Endothelial cell (in vitro differentiated cells): ENCODE measurements around the gene RNF20. TPM values are rescaled to one million over a fixed set of nuclear protein-coding genes. Genes with fewer than 3 reads are reported as not detected.
"Not testable (repeated sequence)": the region's sequence is repeated elsewhere in the genome, so short reads cannot be mapped to it uniquely, and the experiment has no call there.

ENCODE experiments used
- DNase-seq: peaks from one replicate; pipeline ENCODE4 v3.0.0; 2021; ENCODE audit warnings: low spot score
- H3K27ac Mint-ChIP-seq: one replicate; pipeline ENCODE4 v1.8.0; 2021; ENCODE audit warnings: mixed read lengths, inconsistent platforms; ENCODE audit not compliant: unreplicated experiment
- H3K27me3 Mint-ChIP-seq: one replicate; pipeline ENCODE4 v1.8.0; 2021; ENCODE audit warnings: mild to moderate bottlenecking, moderate library complexity, mixed read lengths, inconsistent platforms; ENCODE audit not compliant: unreplicated experiment
- H3K36me3 Mint-ChIP-seq: one replicate; pipeline ENCODE4 v1.8.0; 2021; ENCODE audit warnings: mild to moderate bottlenecking, low read depth, mixed read lengths, inconsistent platforms; ENCODE audit not compliant: unreplicated experiment
- H3K4me1 Mint-ChIP-seq: one replicate; pipeline ENCODE4 v1.8.0; 2021; ENCODE audit warnings: mild to moderate bottlenecking, mixed read lengths, inconsistent platforms; ENCODE audit not compliant: unreplicated experiment
- H3K4me3 Mint-ChIP-seq: one replicate; pipeline ENCODE4 v1.8.0; 2021; ENCODE audit warnings: mild to moderate bottlenecking, mixed read lengths, inconsistent platforms; ENCODE audit not compliant: unreplicated experiment
- H3K9me3 Mint-ChIP-seq: one replicate; pipeline ENCODE4 v1.8.0; 2021; ENCODE audit warnings: mixed read lengths, inconsistent platforms; ENCODE audit not compliant: unreplicated experiment
- total RNA-seq: library from RNA; stranded (reverse); fragmentation: NEBNext Ultra II Directional; extraction: Animal tissue kit (Norgen Biotek cat#: 25700); gene quantifications from one replicate; pipeline ENCODE4 v1.2.1, GENCODE V29; 2021; ENCODE audit not compliant: unreplicated experiment
- TF ChIP-seq, protein P1 (sequence below): fragments of 200-600 bp; sonication (generic); IDR thresholded peaks from one replicate; pipeline ENCODE4 v1.5.0; 2021; ENCODE audit warnings: antibody characterized with exemption; ENCODE audit not compliant: unreplicated experiment

Gene RNF20
- total RNA-seq, 1 donor from 2014 or later = 46.1 TPM

DNA sequence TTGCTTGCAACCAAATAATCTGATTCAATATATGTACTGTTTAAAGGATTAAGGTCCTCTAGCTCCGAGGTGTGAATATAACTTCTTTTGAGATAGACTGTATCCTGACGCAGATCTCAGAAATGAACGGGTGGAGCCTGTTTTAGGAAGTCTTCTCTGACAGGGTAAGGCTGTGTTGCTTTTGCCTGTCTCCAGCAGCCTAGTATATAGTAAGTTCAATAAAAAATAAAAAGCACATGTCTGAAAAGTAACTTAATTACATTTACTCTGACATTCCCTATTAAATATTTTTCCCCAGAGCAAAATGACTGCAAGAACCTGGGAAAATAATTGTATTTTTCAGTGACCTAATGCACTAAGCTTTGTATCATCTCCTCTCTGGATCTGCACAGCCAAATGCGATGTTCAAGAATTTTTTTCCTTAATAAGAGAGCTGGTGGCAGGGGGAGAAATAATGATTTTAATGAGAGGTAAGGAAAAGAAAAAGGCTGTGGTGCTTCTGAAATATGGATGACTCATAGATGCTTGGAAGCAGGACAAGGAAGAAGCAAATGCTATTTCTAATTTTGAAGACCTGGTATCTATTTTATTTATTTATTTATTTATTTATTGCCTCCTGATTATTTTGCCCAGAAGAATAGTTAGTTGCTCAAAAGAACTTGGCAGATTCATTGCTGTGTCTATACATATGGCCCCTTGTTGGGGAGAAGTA lies 53.8 kb downstream of the RNF20 start:
- TF ChIP-seq, protein P1, sequence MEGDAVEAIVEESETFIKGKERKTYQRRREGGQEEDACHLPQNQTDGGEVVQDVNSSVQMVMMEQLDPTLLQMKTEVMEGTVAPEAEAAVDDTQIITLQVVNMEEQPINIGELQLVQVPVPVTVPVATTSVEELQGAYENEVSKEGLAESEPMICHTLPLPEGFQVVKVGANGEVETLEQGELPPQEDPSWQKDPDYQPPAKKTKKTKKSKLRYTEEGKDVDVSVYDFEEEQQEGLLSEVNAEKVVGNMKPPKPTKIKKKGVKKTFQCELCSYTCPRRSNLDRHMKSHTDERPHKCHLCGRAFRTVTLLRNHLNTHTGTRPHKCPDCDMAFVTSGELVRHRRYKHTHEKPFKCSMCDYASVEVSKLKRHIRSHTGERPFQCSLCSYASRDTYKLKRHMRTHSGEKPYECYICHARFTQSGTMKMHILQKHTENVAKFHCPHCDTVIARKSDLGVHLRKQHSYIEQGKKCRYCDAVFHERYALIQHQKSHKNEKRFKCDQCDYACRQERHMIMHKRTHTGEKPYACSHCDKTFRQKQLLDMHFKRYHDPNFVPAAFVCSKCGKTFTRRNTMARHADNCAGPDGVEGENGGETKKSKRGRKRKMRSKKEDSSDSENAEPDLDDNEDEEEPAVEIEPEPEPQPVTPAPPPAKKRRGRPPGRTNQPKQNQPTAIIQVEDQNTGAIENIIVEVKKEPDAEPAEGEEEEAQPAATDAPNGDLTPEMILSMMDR = no peak
- H3K9me3 Mint-ChIP-seq = no peaks in the 10 kb centered on the region
- H3K4me3 Mint-ChIP-seq = no peak overlapping the region

DNA sequence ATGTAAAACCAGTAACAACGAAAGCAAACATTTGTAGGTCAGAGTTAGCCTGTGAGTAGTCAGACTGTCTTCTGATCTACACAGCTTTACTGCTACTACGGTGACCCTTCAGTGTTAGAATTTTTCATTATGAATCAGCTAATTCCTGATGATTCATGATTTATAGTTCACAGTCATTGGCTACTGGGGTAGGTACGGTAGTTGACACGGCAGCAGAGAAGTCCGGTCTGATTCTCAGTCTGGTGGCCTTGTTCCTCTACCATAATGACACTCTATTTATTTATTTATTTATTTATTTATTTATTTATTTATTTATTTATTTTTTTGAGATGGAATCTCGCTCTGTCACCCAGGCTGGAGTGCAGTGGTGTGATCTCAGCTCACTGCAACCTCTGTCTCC lies 56.4 kb downstream of the RNF20 start:
- not testable (repeated sequence) for H3K36me3 Mint-ChIP-seq, H3K4me1 Mint-ChIP-seq, H3K27ac Mint-ChIP-seq, H3K4me3 Mint-ChIP-seq, DNase-seq, H3K27me3 Mint-ChIP-seq, H3K9me3 Mint-ChIP-seq

More for the DNA sequence above, 53.8 kb downstream of the RNF20 start:
- H3K27ac Mint-ChIP-seq = no peak overlapping the region
- H3K27me3 Mint-ChIP-seq = peaks cover 2% of the 10 kb centered on the region
- H3K36me3 Mint-ChIP-seq = no peaks in the 10 kb centered on the region
- DNase-seq = no peak
- no peaks in the 10 kb centered on the region for H3K4me1 Mint-ChIP-seq

DNA sequence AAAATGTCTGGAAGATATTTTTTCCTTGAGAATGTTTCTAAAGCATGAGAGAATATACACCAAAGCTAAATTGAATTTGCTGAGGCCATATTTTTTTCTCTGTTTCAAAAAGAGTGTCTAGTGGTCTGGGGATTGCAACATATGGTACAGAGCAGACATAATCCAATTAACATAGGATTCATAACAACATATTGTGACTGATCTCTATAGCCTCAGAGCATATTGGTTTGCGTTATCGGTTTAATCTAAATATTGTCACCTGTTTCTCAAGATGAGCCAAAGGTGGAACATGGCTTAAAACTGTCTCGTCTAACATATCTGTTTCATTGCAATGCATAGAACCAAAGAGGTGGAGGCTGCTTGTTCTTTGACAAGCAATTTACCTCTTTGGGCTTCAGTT lies 57.2 kb downstream of the RNF20 start:
- Mint-ChIP-seq H3K4me1 (no peaks in the 10 kb centered on the region), H3K36me3 (no peaks in the 10 kb centered on the region), H3K4me3 (no peak overlapping the region), H3K27me3 (no peaks in the 10 kb centered on the region), H3K9me3 (no peaks in the 10 kb centered on the region), H3K27ac (no peak overlapping the region)
- TF ChIP-seq, protein P1 = no peak
- no peak for DNase-seq

DNA sequence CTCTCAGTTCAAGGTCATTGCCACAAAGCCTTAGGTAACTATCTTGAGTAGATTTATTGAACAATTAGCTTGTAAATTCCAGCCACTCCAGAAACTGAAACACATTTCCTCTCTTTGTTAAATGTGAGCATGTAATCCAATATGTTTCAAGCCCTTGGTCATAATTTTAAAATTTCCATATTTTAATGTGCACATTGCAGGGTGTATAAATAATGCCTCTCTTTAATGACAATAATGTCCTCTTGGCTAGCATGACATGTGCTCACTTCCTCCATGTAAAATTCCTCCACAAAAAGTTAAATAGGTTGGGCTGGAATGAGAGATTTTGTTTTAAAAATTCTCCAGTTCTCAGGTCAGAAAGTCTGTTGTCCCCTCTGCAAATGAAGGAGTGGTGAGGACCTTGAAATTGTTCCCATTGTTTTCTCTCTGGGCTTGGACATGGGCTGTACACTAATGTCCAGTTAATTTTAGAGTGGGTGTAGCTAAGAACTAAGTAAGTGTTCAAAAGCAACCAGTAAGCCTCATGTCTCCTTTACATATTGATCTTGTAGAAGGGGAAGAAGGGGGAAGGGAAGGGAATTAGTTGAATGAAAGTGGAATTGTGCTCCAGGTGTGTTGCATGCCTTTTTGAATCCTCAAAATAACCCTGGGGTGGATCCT lies 58.3 kb downstream of the RNF20 start:
- TF ChIP-seq, protein P1 = no peak
- Mint-ChIP-seq H3K4me3 (no peak overlapping the region), H3K9me3 (no peaks in the 10 kb centered on the region), H3K4me1 (no peaks in the 10 kb centered on the region), H3K27ac (no peak overlapping the region), H3K36me3 (no peaks in the 10 kb centered on the region), H3K27me3 (no peaks in the 10 kb centered on the region)
- no peak for DNase-seq

DNA sequence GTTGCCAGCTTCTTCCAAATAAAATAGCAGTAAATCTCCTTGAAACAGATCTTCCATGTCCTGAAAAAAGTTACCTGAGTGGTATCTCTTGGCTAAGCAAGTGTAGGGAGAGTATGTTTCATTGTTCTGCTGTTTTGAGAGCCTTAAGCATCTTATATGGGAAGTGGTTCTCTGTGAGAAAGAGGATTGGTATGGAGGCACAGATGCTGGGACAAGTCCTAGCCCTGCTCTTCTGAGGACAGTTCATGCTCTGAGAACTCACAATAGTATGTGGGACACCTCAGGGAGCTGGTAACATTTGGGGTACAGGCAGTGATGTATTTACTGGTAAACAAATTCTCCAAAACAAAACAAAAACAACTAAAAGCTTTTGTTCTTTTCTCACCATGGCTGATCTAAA lies 59.1 kb downstream of the RNF20 start:
- Mint-ChIP-seq H3K4me1 (no peaks in the 10 kb centered on the region), H3K4me3 (no peak overlapping the region), H3K27ac (no peak overlapping the region), H3K9me3 (no peaks in the 10 kb centered on the region), H3K27me3 (no peaks in the 10 kb centered on the region), H3K36me3 (no peaks in the 10 kb centered on the region)
- TF ChIP-seq, protein P1 = no peak
- DNase-seq = no peak
